ENCODE results near the gene CTIF. TPM values are rescaled to one million over a fixed set of nuclear protein-coding genes. Genes with fewer than 3 reads are reported as not detected.
A peak's percentile ranks its signal among the peaks of the same experiment; 100 is the strongest.

Gene CTIF
- polyA plus RNA-seq, 1 donor from 2014 or later, result 50.2 TPM

- Histone ChIP-seq H3K4me3 (ENCODE audit: low read length) (peak overlapping the region; percentile 43), H3K9me2 (ENCODE audit: insufficient read depth, low read length) (no peaks in the 10 kb centered on the region), H3K9me3 (ENCODE audit: low read length) (no peaks in the 10 kb centered on the region), H2AFZ (ENCODE audit: low read depth, low read length) (no peak overlapping the region), H3F3A (ENCODE audit: insufficient read depth, low read length, poor library complexity, severe bottlenecking) (no peaks in the 10 kb centered on the region), H3K36me3 (ENCODE audit: insufficient read depth, low read length) (no peaks in the 10 kb centered on the region), H3K27me3 (ENCODE audit: insufficient read depth, low read depth, low read length) (no peaks in the 10 kb centered on the region), H4K20me1 (ENCODE audit: insufficient read depth) (no peaks in the 10 kb centered on the region), H3K4me2 (ENCODE audit: low read length) (peak overlapping the region; percentile 8), H3K79me2 (replicated peaks; ENCODE audit: insufficient read depth, low read length) (peaks cover 13% of the 10 kb centered on the region), H3K9ac (ENCODE audit: low read length) (peak overlapping the region; percentile 48), H3K27ac (ENCODE audit: low read length) (peak overlapping the region; percentile 39)
- no peak for TF ChIP-seq RAD21 (conservative IDR thresholded peaks at IDR 0.05)
- TF ChIP-seq MXI1 (conservative IDR thresholded peaks at IDR 0.05; ENCODE audit: poor library complexity, severe bottlenecking), result no peak
- no peak for TF ChIP-seq SMC3 (conservative IDR thresholded peaks at IDR 0.05; ENCODE audit: poor library complexity)
- TF ChIP-seq REST (IDR thresholded peaks at IDR 0.05; ENCODE audit: borderline replicate concordance), result peak; percentile 28
- no peak for TF ChIP-seq TAF1 (IDR thresholded peaks at IDR 0.05; ENCODE audit: low read depth)
- TF ChIP-seq CTCF (IDR thresholded peaks at IDR 0.05; ENCODE audit: poor library complexity, severe bottlenecking), result no peak
- TF ChIP-seq EP300 (conservative IDR thresholded peaks at IDR 0.05; ENCODE audit: poor library complexity, severe bottlenecking), result no peak
Observed at GRCh38 chr18:48613589-48614404, 75.0 kb downstream of the CTIF start.

- Histone ChIP-seq H4K20me1 (ENCODE audit: insufficient read depth) (no peaks in the 10 kb centered on the region), H3K4me2 (ENCODE audit: low read length) (no peak overlapping the region), H3K79me2 (replicated peaks; ENCODE audit: insufficient read depth, low read length) (peaks cover 8% of the 10 kb centered on the region), H3K27me3 (ENCODE audit: insufficient read depth, low read depth, low read length) (no peaks in the 10 kb centered on the region), H3K36me3 (ENCODE audit: insufficient read depth, low read length) (no peaks in the 10 kb centered on the region), H3K9me3 (ENCODE audit: low read length) (no peaks in the 10 kb centered on the region), H3K27ac (ENCODE audit: low read length) (no peak overlapping the region), H3K9ac (ENCODE audit: low read length) (no peak overlapping the region), H3K4me3 (ENCODE audit: low read length) (no peak overlapping the region), H2AFZ (ENCODE audit: low read depth, low read length) (no peak overlapping the region), H3F3A (ENCODE audit: insufficient read depth, low read length, poor library complexity, severe bottlenecking) (no peaks in the 10 kb centered on the region), H3K9me2 (ENCODE audit: insufficient read depth, low read length) (no peaks in the 10 kb centered on the region)
- no peak for TF ChIP-seq CTCF (IDR thresholded peaks at IDR 0.05; ENCODE audit: poor library complexity, severe bottlenecking)
Observed at GRCh38 chr18:48615566-48616401, 77.0 kb downstream of the CTIF start.

Measured in neural cell (in vitro differentiated cells).